RCC 7860 (cell line): ENCODE measurements around the gene DNAJB2.
"Not testable (repeated sequence)": the region's sequence is repeated elsewhere in the genome, so short reads cannot be mapped to it uniquely, and the experiment has no call there.

Experiments
- DNase-seq: peaks from one replicate; pipeline ENCODE4 v3.0.0-alpha.2; 2015; ENCODE audit warnings: low spot score
- FAIRE-seq: peaks from 2 replicates; lab custom pipeline; 2012; peaks lifted over from hg19 to GRCh38; lab: Jason Lieb, UNC

Gene DNAJB2

DNA sequence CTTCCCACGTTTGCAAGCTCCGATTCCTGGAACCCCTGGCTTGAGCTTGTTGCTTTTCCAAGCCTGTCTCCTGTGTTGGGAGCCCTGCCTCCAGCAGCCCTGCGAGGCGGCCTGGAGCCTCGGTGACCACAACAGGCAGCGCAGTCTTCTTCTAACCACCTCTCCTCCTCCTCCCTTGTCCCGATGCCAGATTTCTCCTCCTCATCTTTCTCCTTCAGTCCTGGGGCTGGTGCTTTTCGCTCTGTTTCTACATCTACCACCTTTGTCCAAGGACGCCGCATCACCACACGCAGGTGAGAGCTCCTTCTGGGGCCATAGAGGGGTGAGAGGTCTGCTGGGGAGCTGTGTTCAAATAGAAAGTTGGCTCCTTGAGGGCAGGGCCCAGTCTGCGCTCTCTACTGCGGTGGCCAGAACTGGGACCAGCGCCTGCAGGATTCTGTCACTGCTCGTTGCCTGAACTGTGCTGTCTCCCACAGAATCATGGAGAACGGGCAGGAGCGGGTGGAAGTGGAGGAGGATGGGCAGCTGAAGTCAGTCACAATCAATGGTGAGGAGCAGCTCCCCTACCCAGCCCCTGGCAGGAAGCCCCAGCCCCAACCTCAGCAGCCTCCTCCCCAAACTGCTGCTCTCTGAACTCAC, 3.9 kb downstream of the DNAJB2 start:
- no peak for FAIRE-seq

DNA sequence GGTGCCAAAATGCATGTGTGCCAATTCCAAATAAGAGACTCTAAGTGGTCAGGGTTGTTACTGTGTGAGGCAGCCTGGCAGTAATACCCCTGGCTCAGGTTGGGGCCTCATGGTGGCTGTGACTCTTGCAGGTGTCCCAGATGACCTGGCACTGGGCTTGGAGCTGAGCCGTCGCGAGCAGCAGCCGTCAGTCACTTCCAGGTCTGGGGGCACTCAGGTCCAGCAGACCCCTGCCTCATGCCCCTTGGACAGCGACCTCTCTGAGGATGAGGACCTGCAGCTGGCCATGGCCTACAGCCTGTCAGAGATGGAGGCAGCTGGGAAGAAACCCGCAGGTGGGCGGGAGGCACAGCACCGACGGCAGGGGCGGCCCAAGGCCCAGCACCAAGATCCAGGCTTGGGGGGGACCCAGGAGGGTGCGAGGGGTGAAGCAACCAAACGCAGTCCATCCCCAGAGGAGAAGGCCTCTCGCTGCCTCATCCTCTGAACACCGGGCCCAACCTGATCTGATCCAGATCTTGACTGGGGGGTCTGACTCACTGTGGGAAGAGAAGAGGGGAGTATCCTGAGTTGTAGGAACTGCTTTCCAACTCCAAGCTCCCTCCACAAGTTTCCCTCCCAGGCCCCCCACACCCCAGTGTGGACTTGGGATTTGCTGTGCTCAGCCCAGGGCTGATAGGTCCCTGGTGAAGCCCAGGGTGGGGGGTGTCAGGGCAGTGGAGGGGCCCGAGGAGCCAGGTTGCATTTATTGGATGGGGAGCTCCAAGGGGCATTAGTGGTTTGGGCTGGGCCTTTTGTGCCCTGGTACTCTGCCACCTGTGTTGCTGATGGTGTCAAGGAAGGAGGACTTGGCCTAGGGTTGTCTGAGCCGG, 5.6 kb downstream of the DNAJB2 start:
- no peak for FAIRE-seq
- no peak for DNase-seq

More for the DNA sequence above, 3.9 kb downstream of the DNAJB2 start:
- no peak for DNase-seq

DNA sequence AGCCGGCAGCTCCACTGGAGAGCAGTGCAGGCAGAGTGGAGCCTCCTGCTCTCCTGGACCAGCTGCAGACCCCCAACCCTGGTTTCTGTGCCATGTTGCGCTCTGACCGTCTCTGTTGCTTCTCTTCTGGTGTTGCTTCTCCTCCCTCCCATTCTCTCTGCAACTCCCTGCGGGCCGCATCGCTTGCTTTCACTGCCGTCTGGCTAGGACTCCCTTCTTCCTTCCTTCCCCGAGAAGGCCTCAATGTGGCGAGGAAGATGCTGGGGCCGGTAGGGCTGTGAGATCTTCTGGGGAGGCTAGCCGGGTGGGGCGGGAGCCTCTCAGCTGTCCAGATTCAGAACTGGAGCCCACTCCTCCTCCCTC, 6.2 kb downstream of the DNAJB2 start:
- FAIRE-seq, result no peak
- DNase-seq, result no peak

DNA sequence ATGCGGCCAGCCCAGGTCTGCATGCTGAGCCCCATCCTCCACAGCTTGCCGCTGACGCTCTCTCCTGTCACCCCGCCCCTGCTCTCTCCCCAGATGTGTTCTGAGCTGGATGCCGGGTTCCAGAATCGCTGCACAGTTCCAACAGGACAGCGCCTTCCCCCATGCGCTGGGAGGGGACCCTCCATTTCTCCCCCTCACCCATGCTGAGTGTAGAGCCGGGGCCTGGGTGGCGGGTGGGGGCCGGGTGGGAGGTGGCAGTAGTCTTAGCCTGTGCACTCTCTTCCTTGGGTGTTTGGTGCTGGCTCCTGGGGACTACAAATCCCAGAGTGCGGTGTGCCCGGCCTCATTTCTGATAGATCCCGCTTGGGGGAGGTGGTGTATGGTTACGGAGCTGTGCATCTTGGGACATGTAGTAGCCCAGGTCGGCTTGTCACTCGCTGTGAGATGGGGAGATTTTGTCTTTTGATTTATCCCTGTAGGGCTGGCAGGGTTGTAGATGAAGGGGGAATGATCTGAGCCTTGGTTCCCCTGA, 6.8 kb downstream of the DNAJB2 start:
- DNase-seq (no peak), FAIRE-seq (no peak)

DNA sequence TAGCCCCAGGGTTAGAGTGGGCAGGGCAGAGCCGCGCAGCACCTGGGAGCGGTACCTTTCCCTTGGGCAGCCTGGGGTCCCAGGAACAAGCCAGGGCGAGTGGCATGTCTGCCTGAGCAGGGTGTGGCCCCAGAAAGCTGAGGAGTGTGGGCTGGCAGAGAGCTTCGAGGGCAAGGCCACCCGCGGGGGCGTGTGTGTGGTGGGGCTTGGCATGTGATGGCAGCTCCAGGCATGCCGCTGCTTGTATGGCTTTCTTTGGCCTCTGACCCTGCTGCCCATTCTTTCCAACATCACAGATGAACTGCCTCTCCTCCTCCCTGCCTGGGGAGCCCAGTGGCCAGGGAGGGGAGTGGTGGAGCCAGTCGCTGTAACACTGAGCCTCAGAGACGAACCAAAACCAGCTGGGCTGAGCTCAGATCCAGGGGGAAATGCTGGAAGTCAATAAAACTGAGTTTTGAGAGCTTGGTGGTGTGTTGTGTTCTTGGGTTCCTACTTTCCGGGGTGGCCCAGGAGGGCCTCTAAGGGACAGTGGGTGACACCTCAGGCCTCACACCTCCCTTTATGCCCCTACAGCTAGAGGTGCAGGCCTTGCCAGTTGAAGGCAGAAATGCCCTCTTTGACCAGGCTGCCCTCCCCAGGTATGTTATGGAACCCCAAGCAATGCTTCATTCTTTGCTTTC, 7.4 kb downstream of the DNAJB2 start:
- no peak for FAIRE-seq
- DNase-seq, result no peak

DNA sequence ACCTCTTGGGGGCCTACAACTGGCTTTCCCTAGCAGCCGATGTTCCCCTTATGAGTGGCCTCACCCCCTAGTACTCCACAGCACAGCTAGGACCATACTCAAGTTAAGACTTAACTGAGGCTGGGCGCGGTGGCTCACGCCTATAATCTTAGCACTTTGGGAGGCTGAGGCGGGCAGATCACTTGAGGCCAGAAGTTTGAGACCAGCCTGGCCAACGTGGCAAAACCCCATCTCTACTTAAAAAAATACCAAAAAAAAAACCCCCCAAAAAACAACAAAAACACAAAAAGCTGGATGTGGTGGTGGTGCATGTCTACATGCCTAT, 7.9 kb downstream of the DNAJB2 start:
- not testable (repeated sequence) for DNase-seq, FAIRE-seq

DNA sequence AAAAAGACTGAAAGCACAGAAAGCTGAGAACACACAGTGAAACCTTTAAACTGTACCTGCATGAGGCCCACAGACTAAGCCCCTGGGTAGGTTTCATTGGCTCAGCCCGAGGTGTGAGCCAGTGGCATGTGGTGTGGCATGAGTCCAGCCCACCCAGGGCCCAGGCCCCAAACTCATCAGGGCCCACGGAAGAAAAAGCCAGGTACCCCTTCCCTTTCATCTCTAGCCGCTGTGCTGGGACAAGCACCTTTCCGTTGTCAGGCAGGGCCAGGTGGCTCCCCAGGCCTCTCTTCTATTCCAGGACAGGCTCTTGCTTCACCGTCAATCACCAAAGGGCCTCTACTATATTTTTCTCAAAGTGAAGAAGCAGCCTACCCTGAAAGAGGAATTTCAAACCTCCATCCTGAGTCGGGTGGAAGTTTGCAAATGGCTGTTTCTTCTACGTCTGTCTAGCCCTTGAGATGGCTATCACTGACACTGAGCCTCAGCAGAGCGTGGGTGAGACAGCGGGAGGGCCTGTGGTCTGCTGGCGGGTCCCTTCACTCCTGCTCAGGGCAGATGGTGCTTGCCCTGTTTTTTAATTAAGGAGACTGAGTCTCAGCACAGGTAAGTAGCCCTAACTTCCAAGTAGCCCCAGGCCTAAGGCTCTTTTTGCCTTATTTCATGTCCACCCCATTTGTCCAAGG, 8.6 kb downstream of the DNAJB2 start:
- no peak for FAIRE-seq

DNA sequence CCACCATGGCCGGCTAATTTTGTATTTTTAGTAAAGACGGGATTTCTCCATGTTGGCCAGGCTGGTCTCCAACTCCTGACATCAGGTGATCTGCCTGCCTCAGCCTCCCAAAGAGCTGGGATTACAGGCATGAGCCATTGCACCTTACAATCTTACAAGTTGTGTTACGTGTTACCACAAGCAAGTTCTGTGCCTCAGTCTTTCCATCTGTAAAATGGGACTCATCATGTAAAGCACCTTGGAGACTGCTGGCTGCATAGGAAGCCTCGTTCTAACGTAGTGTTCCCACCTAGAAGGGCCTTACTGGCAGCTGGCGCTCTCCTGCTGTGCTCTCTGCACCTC, 10.0 kb downstream of the DNAJB2 start:
- no peak for FAIRE-seq
- DNase-seq, result no peak

More for the DNA sequence above, 8.6 kb downstream of the DNAJB2 start:
- DNase-seq, result no peak

DNA sequence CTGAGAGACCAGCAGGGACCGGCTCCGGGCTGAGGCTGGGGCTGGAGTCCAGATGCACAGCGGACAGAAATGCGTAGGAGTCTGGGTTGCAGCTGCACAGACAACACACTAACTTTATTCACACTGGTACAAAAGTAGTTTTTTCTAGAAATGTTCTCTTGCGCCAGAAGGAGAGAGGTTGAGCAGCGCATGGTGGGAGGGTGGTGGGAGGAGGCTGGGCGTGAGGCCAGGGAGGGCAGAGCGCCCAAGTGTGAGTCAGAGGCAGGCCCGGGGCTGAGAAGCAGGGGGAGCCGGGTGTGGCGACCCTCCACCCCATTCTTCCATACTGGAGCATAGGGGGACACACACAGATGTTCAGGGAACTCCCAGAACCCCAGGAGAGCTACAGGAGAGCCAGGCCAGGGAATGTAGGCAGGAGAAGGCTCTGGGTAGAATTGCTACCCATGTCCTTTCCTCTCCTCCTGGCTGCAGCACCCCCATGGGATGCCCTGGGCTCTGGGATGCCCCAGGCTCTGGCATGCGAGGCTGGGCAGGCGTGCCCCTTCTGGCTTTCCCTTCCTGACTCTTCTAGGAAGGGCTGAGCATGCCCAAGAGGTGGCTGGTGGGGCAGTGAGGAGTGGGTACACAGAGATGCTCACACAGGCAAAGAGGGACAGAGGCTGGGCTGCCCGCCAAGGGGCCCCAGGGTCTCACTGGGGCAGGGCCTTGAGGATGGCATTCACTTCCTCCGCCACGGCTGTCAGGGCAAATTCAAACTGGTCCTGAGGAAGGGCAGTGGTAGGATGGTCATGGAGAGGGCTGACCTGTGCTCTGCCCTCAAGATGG, 10.6 kb downstream of the DNAJB2 start:
- DNase-seq, result peak; percentile 10
- FAIRE-seq, result no peak

DNA sequence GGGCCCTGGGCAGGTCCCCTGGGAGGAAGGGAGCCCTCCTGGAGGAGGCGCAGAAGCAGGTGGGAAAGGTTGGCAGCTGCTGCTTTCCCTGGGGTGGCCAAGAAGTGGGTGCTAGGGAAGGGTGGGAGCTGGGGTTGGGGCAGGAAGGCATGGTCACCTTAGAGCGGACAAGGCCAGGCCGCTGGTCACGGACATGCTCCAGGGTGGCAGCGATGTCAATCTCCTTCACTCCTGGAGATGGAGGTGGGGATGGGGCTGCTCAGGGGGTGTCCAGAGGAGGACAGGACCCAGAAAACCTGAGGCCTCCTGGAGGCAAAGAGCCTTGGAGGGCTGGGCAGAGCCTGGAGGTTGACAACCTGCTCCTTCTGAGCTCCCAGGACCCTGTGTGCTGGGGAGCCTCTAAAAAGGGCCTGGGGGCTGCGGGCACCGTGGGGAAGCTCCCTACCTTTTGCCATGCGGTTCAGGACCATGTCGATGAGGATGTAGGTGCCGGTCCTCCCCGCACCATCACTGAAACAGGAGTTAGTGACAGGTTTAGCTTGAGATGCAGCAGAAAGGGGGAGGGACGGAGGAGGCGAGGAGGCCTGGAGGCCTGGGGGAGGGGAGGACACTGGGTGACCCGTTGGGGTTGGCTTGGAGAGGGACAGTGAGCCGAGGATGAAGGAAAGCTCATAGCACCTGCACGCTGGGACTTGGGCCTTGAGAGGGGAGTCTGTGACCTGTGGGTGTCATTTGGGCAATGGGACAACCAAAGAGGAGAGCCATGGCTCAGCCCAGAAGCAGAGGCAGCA, 11.4 kb downstream of the DNAJB2 start:
- DNase-seq, result no peak
- no peak for FAIRE-seq

DNA sequence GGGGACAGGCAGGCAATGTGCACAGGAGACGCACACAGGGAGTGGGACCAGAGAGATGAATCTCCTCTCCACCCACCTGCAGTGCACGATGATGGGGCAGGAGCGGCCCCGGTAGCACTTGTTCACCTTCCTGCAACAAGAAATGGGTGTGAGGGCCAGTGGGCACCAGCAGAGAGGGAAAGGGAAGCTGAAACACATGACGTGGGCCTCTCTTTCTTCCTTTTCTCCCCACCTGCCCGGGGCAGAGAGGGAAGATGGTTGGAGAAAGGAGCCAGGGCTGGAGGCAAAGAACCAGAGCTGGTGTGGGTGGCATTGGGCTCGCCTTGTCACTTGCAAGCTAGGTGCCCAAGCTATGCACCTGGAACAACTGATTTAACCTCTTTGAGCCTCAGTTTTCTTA, 12.2 kb downstream of the DNAJB2 start:
- no peak for DNase-seq

DNA sequence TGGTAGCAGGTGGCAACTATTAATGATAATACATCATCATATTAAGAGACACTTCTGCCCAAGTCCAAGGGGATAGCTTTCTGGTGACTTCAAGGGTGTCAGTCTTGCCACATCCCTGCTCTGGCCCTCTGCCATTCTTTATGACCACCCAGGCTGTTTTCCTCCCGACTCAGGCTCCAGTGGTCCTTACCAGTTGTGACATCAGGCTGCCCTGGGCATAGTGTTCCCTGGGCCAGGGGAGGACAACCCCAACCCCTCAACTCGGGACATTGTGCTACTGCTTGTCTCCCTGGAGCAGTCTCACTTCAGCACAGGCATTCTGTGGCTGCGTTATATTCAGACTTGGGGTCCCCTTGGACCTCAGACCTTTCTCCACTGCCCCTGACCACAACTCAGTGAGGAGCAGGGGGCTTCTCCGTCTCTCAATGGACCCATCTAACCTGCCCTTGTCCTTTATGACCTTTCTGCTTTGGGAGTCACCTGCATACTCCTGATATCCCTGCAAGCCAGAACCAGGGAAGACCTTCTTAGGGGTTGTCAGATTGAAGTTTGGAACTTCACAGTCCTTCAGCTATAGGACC, 12.8 kb downstream of the DNAJB2 start:
- FAIRE-seq, result no peak
- DNase-seq, result no peak

More for the DNA sequence above, 12.2 kb downstream of the DNAJB2 start:
- FAIRE-seq, result no peak

DNA sequence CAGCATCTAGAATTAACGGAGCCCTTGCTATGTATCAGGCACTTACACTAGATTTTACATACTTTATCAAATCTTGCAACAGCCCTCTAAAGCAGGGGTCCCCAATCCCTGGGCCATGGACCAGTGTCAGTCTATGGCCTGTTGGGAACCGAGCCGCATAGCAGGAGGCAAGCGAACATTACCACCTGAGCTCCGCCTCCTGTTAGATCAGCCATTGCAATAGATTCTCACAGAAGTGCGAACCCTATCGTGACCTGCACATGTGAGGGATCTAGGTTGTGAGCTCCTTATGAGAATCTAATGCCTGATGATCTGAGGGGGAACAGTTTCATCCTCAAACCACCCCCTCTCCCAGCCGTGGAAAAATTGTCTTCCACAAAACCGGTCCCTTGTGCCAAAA, 13.4 kb downstream of the DNAJB2 start:
- no peak for FAIRE-seq
- DNase-seq, result no peak

DNA sequence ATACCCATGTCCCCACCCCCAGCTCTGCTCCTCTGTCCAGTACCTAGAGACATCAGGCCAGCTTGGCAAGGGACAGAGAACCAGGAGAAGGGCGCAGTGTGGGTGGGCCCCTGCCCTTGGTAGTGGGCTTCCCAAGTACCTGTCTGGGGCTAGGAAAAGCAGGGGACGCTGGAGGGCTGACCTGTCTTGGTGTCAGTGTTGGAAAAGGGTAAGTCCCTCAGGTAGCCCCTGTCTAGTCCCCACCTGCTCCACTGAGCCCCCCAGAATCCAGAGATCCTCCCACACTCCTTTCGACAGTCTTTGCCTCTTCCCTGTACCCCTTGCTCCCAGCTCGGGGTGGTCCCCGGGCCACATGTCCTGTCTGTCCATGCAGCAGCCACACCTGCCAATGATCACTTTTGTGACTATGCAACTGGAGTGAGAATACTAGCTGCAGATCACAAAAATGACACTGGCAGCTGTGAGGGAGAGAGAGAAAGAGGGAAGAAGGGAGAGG, 14.6 kb downstream of the DNAJB2 start:
- no peak for FAIRE-seq
- DNase-seq, result no peak

DNA sequence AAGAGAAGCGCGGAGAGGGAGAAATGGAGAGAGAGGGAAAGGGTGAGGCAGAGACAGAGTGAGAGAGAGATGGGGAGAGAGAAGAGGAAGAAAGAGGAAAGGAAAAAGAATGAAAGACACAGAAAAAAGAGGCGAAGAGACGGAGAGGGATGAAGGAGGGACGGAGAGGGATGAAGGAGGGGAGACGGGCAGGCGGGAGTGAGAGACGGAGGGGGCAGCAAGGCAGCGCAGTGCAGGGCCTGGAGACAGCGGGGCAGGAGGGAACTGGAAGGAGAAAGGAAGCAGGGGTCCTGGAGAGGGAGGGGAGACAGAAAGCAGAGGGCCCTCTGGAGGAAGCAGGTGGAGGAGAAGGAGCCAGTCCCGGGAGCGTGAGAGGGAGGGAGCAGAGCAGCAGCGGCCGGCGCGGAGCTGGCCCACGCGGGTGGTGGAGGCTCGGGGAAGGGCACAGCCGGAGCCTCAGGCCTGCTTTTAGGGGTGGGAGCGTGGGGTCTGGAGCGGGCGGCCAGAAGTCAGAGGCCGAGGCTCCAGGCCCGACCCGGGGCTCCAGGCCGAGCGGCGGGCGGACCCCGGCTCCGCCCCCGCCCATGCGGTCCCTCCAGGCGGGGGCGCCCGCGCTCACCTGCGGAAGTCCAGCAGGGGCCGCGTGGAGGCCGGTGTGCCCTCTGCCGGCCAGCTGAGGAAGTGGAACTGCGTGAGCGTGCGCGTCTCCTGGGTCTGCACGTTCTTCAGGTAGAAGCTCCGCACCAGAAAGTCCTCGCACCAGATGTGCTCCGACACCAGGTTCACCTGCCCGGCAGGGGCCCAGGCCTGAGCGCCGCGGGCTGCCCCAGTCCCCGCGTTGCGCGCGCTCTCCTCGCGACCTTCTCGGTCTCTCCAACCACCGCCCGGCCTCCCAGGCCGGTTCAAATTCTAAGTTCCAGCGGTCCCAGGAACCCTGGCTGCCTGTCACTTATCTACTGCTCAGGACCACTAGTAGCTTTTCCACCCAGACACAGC, 15.5 kb downstream of the DNAJB2 start:
- DNase-seq (peak; percentile 67), FAIRE-seq (no peak)

DNA sequence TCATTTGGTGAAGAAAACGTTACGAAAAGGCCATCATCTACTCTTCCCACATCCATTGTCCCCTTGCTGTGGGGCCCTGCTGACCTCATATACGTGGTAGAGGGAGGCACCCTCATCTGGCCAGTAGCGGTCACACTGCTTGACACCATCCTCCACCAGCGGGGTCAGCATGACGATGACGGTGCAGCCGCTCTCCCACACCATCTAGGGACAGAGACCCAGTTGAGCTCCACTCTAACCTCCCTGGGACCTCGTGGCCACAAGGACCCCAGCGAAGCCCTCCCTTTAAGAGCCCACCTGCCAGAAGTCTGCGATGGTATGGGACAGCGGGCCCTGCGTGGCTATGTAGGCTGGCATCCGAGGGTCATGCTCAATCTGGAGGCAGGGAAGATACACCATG, 17.0 kb downstream of the DNAJB2 start:
- DNase-seq (no peak), FAIRE-seq (no peak)

DNA sequence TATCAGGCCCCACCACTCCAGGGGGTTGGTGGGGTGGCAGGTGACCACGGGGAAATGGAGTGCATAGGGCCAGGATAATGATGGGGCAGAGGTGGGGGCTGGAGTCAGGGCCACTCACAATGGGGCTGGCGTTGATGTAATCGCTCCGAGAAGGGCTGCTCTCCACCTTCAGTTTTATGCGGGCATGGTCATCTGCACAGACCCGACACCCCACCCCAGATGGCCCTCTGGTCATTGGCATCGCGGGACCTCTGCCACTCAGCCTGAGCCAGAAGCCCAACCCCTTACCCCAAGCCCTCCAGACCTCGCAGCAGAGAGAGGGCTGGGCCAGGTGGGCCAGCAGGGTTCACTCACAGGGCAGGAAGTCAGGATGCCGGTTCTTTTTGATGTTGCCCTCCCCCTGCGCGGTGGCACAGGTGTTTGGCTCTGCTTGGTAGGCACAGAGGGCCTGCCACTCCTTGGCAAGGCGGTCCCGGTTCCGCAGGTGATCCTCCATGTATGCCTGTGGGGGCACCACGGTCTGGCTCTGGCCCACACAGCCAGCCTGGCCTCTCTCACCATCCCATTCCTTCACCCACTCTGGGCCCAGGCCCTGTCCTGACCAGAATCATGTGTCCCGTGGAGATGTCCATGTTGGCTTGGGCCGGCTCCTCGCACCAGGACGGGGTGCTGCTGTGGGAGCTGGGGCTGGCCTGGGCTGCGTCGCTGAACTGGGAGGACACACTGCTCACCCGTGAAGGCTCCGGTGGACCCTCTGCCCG, 17.6 kb downstream of the DNAJB2 start:
- FAIRE-seq (no peak), DNase-seq (no peak)
